D341Med (cell line): Measurements from ENCODE around the gene PSRC1.
A peak's percentile ranks its signal among the peaks of the same experiment; 100 is the strongest.
"Not testable (repeated sequence)": the region's sequence is repeated elsewhere in the genome, so short reads cannot be mapped to it uniquely, and the experiment has no call there.

ENCODE experiments used
- DNase-seq: peaks from one replicate; pipeline ENCODE4 v3.0.0; 2012; ENCODE audit warnings: low spot score

Gene PSRC1

GRCh38 chr1:109282952-109283747 is at the start of gene PSRC1:
PSRC1 (minus strand) TSS chr1:109283145.
- DNase-seq = peak; percentile 97

GRCh38 chr1:109331113-109331512 is 48.2 kb upstream of the PSRC1 start:
- no peak for DNase-seq

- no peak for DNase-seq
These were observed 44.3 kb upstream of the PSRC1 start for GRCh38 chr1:109327285-109327684.

GRCh38 chr1:109322974-109323373 is 40.0 kb upstream of the PSRC1 start:
- DNase-seq = no peak

- DNase-seq = no peak
These were observed 36.2 kb upstream of the PSRC1 start for GRCh38 chr1:109319114-109319513.

GRCh38 chr1:109316506-109316905 is 33.6 kb upstream of the PSRC1 start:
- DNase-seq = no peak

GRCh38 chr1:109315288-109315687 is 32.3 kb upstream of the PSRC1 start:
- DNase-seq = no peak

- no peak for DNase-seq
These were observed 31.9 kb upstream of the PSRC1 start for GRCh38 chr1:109314795-109315194.

- DNase-seq = peak; percentile 50
These were observed 30.2 kb upstream of the PSRC1 start for GRCh38 chr1:109312978-109313775.

- DNase-seq = no peak
These were observed 29.3 kb upstream of the PSRC1 start for GRCh38 chr1:109312246-109312645.

GRCh38 chr1:109309347-109309746 is 26.4 kb upstream of the PSRC1 start:
- DNase-seq = no peak

GRCh38 chr1:109307274-109308021 is 24.5 kb upstream of the PSRC1 start:
- DNase-seq = peak; percentile 81

- DNase-seq = peak; percentile 76
These were observed 23.9 kb upstream of the PSRC1 start, which contains the start of gene MYBPHL for GRCh38 chr1:109306832-109307273. MYBPHL (minus strand) TSS chr1:109307011; CDS start chr1:109306991, 20 bp downstream.

- not testable (repeated sequence) for DNase-seq
These were observed 23.0 kb upstream of the PSRC1 start for GRCh38 chr1:109305991-109306390.

GRCh38 chr1:109304226-109304920 is 21.4 kb upstream of the PSRC1 start:
- no peak for DNase-seq

GRCh38 chr1:109301874-109302273 is 18.9 kb upstream of the PSRC1 start:
- DNase-seq = no peak

- DNase-seq = no peak
These were observed 17.8 kb upstream of the PSRC1 start for GRCh38 chr1:109300650-109301151.

GRCh38 chr1:109299558-109300343 is 16.8 kb upstream of the PSRC1 start:
- no peak for DNase-seq

GRCh38 chr1:109298666-109299557 is 16.0 kb upstream of the PSRC1 start:
- DNase-seq = no peak

- no peak for DNase-seq
These were observed 13.8 kb upstream of the PSRC1 start for GRCh38 chr1:109296782-109297181.
